Stimulated activated CD4-positive, alpha-beta T cell treated with anti-CD3 and anti-CD28 coated beads, Interleukin-1b, Interleukin-23, amount 100 ng/mL, for 24 hours (primary cell): ENCODE measurements around the gene LTN1.
"Not testable (repeated sequence)": the region's sequence is repeated elsewhere in the genome, so short reads cannot be mapped to it uniquely, and the experiment has no call there.

ENCODE experiments used
- DNase-seq, 4 experiments: peaks; one replicate each; pipeline ENCODE4 v3.0.0-alpha.2; 2020; ENCODE audit warnings: low read depth in 4 of 4, low spot score in 1 of 4

LTN1 gene

GRCh38 chr21:28992526-28993292 is at the start of gene LTN1:
Gene LTN1, minus strand, starts transcription at chr21:28992877. Its CDS starts 72 bp downstream, at chr21:28992805.
- DNase-seq = peak; percentile 95 to 98 (median 98)

GRCh38 chr21:29034678-29035077 is 42.0 kb upstream of the LTN1 start:
- DNase-seq = no peak

- no peak for DNase-seq
Measured at GRCh38 chr21:29033871-29034270, 41.2 kb upstream of the LTN1 start.

- no peak for DNase-seq
Measured at GRCh38 chr21:29033301-29033700, 40.6 kb upstream of the LTN1 start.

GRCh38 chr21:29030909-29031308 is 38.2 kb upstream of the LTN1 start:
- no peak for DNase-seq

- DNase-seq = no peak
Measured at GRCh38 chr21:29029524-29029923, 36.8 kb upstream of the LTN1 start.

GRCh38 chr21:29025328-29025713 is 32.6 kb upstream of the LTN1 start:
- DNase-seq = no peak

GRCh38 chr21:29024474-29025327 is 32.0 kb upstream of the LTN1 start, which contains the start of gene USP16:
Gene USP16, plus strand, starts transcription at chr21:29024668. Its CDS starts 3,246 bp downstream, at chr21:29027914.
- peak; percentile 76 to 89 (median 82) for DNase-seq

GRCh38 chr21:29022166-29022565 is 29.5 kb upstream of the LTN1 start:
- no peak for DNase-seq

- no peak for DNase-seq
Measured at GRCh38 chr21:29018540-29018939, 25.9 kb upstream of the LTN1 start.

GRCh38 chr21:29017639-29018237 is 25.1 kb upstream of the LTN1 start:
- DNase-seq = no peak

GRCh38 chr21:29011236-29011635 is 18.6 kb upstream of the LTN1 start:
- not testable (repeated sequence) for DNase-seq

GRCh38 chr21:29008367-29008766 is 15.7 kb upstream of the LTN1 start:
- no peak for DNase-seq

- DNase-seq = no peak
Measured at GRCh38 chr21:29007810-29008209, 15.1 kb upstream of the LTN1 start.

- DNase-seq = no peak
Measured at GRCh38 chr21:29007135-29007534, 14.5 kb upstream of the LTN1 start.

GRCh38 chr21:29005696-29006095 is 13.0 kb upstream of the LTN1 start:
- no peak for DNase-seq

- peak; percentile 77 to 91 (median 88) for DNase-seq
Measured at GRCh38 chr21:29002442-29003144, 9.9 kb upstream of the LTN1 start.

GRCh38 chr21:28993293-28993629 is 584 bp upstream of the LTN1 start:
- no peak for DNase-seq

GRCh38 chr21:28991861-28992525 is 684 bp downstream of the LTN1 start:
- DNase-seq = no peak

GRCh38 chr21:28988146-28988545 is 4.5 kb downstream of the LTN1 start:
- not testable (repeated sequence) for DNase-seq

- DNase-seq = no peak
Measured at GRCh38 chr21:28986677-28987076, 6.0 kb downstream of the LTN1 start.
